DND-41 (cell line): ENCODE measurements around the gene EPAS1.

Experiments used
- ATAC-seq: fragments of 200-7000 bp; cut with Tn5 transposase; 3 replicates; pipeline ENCODE4 v1.9.1; 2021; ENCODE audit warnings: low read depth; ENCODE audit not compliant: insufficient read depth
- DNase-seq: peaks from one replicate; pipeline ENCODE4 v3.0.0-alpha.2; 2020
- H2AFZ ChIP-seq: 2 replicates; pipeline ENCODE4 v1.6.0; 2012; ENCODE audit warnings: low read depth, low read length
- H3K27ac ChIP-seq: 2 replicates; pipeline ENCODE4 v1.5.1; 2012; ENCODE audit warnings: low read length, inconsistent platforms
- H3K27me3 ChIP-seq: fragments of 200-600 bp; sonication (generic); 2 replicates; pipeline ENCODE4 v1.6.0; 2012; ENCODE audit warnings: low read length, mild to moderate bottlenecking, inconsistent platforms; ENCODE audit not compliant: insufficient read depth, poor library complexity
- H3K36me3 ChIP-seq: 2 replicates; pipeline ENCODE4 v1.5.1; 2012; ENCODE audit warnings: low read length, inconsistent platforms; ENCODE audit not compliant: insufficient read depth
- H3K4me1 ChIP-seq: 2 replicates; pipeline ENCODE4 v1.5.1; 2012; ENCODE audit warnings: mild to moderate bottlenecking, low read length; ENCODE audit not compliant: insufficient read depth
- H3K4me2 ChIP-seq: 2 replicates; pipeline ENCODE4 v1.6.0; 2012; ENCODE audit warnings: mild to moderate bottlenecking, moderate library complexity, low read length, inconsistent platforms; ENCODE audit not compliant: insufficient read depth
- H3K4me3 ChIP-seq, 2 experiments: fragments of 200-600 bp in 1 of 2; shearing (Covaris generic) in 1 of 2; 2 replicates each; pipeline ENCODE4 v1.5.1; 2012 to 2016; ENCODE audit warnings: inconsistent platforms in 2 of 2, low read length in 2 of 2, mild to moderate bottlenecking in 2 of 2, low read depth in 1 of 2, moderate library complexity in 1 of 2
- H3K79me2 ChIP-seq: 2 replicates; pipeline ENCODE4 v1.6.0; 2012; ENCODE audit warnings: low read length, inconsistent platforms; ENCODE audit not compliant: insufficient read depth
- H3K9ac ChIP-seq: 2 replicates; pipeline ENCODE4 v1.6.0; 2012; ENCODE audit warnings: low read depth, mild to moderate bottlenecking, inconsistent platforms, low read length, moderate library complexity
- H3K9me3 ChIP-seq: 2 replicates; pipeline ENCODE4 v1.5.1; 2012; ENCODE audit warnings: low read length, moderate library complexity, mild to moderate bottlenecking, inconsistent platforms; ENCODE audit not compliant: insufficient read depth, severe bottlenecking
- H4K20me1 ChIP-seq: 2 replicates; pipeline ENCODE4 v1.6.0; 2012; ENCODE audit warnings: low read length; ENCODE audit not compliant: insufficient read depth
- CTCF ChIP-seq: IDR thresholded peaks from 2 replicates; pipeline ENCODE4 v1.5.1; 2012; ENCODE audit warnings: borderline replicate concordance, low read length, moderate library complexity, mild to moderate bottlenecking; ENCODE audit not compliant: poor library complexity, severe bottlenecking; ENCODE audit errors: extremely low read depth
- EZH2 ChIP-seq: IDR thresholded peaks from 3 replicates; pipeline ENCODE4 v1.6.1; 2012; ENCODE audit warnings: borderline replicate concordance, low read depth, mild to moderate bottlenecking, moderate library complexity, low read length, inconsistent platforms; ENCODE audit not compliant: severe bottlenecking

Gene EPAS1

GRCh38 chr2:46273225-46273863 is 23.9 kb upstream of the EPAS1 start:
- H3K4me2 ChIP-seq = no peak overlapping the region
- no peak overlapping the region for H3K4me3 ChIP-seq
- DNase-seq (no peak), ATAC-seq (no peak)
- H3K79me2 ChIP-seq = no peaks in the 10 kb centered on the region
- no peaks in the 10 kb centered on the region for H4K20me1 ChIP-seq
- no peaks in the 10 kb centered on the region for H3K9me3 ChIP-seq
- H2AFZ ChIP-seq = no peak overlapping the region
- no peak overlapping the region for H3K27ac ChIP-seq
- TF ChIP-seq EZH2 (no peak), CTCF (no peak)
- H3K36me3 ChIP-seq = no peaks in the 10 kb centered on the region
- H3K27me3 ChIP-seq = no peaks in the 10 kb centered on the region
- H3K4me1 ChIP-seq = peaks cover 42% of the 10 kb centered on the region
- H3K9ac ChIP-seq = no peak overlapping the region

DNA sequence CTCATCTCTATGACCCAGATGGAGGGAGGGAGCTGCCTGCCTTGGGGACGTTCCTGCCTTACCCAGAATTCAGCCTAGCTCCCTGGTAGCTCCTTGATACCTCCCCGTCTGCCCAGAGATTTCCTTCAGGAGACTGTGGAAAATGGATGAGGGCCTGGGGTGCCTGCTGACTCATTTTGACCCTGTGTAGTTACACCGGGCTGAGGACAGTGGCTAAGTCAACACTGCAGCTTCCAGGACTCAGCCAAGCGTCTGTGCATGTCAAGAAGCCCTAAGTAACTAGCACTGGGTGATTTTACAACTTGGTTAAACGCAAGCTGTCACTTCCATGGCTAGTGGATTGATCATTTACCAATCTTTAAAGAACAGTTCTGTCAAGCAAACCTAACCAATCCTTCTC is 23.3 kb upstream of the EPAS1 start:
- no peaks in the 10 kb centered on the region for H3K27me3 ChIP-seq
- H3K4me3 ChIP-seq = no peak overlapping the region
- no peak overlapping the region for H3K27ac ChIP-seq
- H4K20me1 ChIP-seq = no peaks in the 10 kb centered on the region
- H3K36me3 ChIP-seq = no peaks in the 10 kb centered on the region
- H3K4me2 ChIP-seq = no peak overlapping the region
- no peak for TF ChIP-seq CTCF
- no peak for TF ChIP-seq EZH2
- H2AFZ ChIP-seq = no peak overlapping the region
- DNase-seq = no peak
- H3K9ac ChIP-seq = no peak overlapping the region
- no peak for ATAC-seq
- H3K9me3 ChIP-seq = no peaks in the 10 kb centered on the region
- peaks cover 38% of the 10 kb centered on the region for H3K4me1 ChIP-seq
- H3K79me2 ChIP-seq = no peaks in the 10 kb centered on the region

DNA sequence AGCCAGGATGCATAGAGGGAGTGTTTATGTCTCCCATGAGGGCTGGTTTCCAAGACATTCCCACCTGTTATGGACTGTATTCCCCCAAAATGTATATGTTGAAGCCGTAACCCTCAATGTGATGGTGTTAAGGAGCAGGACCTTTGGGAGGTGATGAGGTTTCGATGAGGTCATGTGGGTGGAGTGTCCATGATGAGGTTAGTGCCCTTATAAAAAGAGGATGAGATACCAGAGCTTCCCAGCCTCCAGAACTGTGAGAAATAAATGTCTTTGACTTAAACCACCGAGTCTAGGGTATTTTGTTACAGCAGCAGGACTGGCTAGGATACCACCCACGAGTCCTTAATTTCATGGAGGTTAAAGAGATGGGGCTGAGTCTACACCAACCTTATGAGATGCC is 22.6 kb upstream of the EPAS1 start:
- no peaks in the 10 kb centered on the region for H4K20me1 ChIP-seq
- H3K9ac ChIP-seq = no peak overlapping the region
- peaks cover 36% of the 10 kb centered on the region for H3K4me1 ChIP-seq
- H3K27me3 ChIP-seq = no peaks in the 10 kb centered on the region
- ATAC-seq = no peak
- no peak overlapping the region for H3K27ac ChIP-seq
- no peaks in the 10 kb centered on the region for H3K79me2 ChIP-seq
- H3K4me2 ChIP-seq = no peak overlapping the region
- no peaks in the 10 kb centered on the region for H3K36me3 ChIP-seq
- TF ChIP-seq EZH2 = no peak
- no peak for TF ChIP-seq CTCF
- H3K9me3 ChIP-seq = no peaks in the 10 kb centered on the region
- no peak for DNase-seq
- no peak overlapping the region for H2AFZ ChIP-seq
- H3K4me3 ChIP-seq = no peak overlapping the region

- Histone ChIP-seq H3K9ac (peak overlapping the region; percentile 57), H3K4me2 (peak overlapping the region; percentile 61), H3K27ac (peak overlapping the region; percentile 84)
Measured at GRCh38 chr2:46275995-46276394, 21.2 kb upstream of the EPAS1 start.

More at GRCh38 chr2:46275995-46276394, 21.2 kb upstream of the EPAS1 start:
- DNase-seq = peak; percentile 89
- Histone ChIP-seq H3K4me3 (peak overlapping the region in 1 of 2 experiments; percentile 40; a peak in 2 of 4 replicates), H3K36me3 (no peaks in the 10 kb centered on the region), H3K79me2 (no peaks in the 10 kb centered on the region), H3K27me3 (no peaks in the 10 kb centered on the region), H3K4me1 (peaks cover 34% of the 10 kb centered on the region), H4K20me1 (no peaks in the 10 kb centered on the region), H2AFZ (peak overlapping the region; percentile 76), H3K9me3 (no peaks in the 10 kb centered on the region)
- ATAC-seq = peak; percentile 82
- TF ChIP-seq CTCF (peak; percentile 23), EZH2 (no peak)
